ENCODE measurements around the gene DNAJB13.

Gene DNAJB13

GRCh38 chr11:74009675-74010305, 59.0 kb downstream of the DNAJB13 start:
- no peaks in the 10 kb centered on the region for H4K20me1 ChIP-seq (ENCODE audit: insufficient read depth)
- H3K9ac ChIP-seq = no peak overlapping the region
- TF ChIP-seq CTCF (conservative IDR thresholded peaks at IDR 0.05; ENCODE audit: low read depth, low read length) = no peak
- H3K79me2 ChIP-seq (ENCODE audit: insufficient read depth, low read depth) = no peaks in the 10 kb centered on the region
- H2AFZ ChIP-seq (ENCODE audit: low read depth) = no peak overlapping the region
- no peak overlapping the region for H3K27ac ChIP-seq
- H3K36me3 ChIP-seq (ENCODE audit: insufficient read depth) = no peaks in the 10 kb centered on the region
- no peaks in the 10 kb centered on the region for H3K27me3 ChIP-seq (ENCODE audit: insufficient read depth, low read depth)
- no peak overlapping the region for H3K4me2 ChIP-seq
- H3K4me1 ChIP-seq (ENCODE audit: low read depth, poor library complexity, severe bottlenecking) = peaks cover 1% of the 10 kb centered on the region
- H3K4me3 ChIP-seq (IDR thresholded peaks at IDR 0.05; ENCODE audit: insufficient read depth, low read depth, low read length) = no peak overlapping the region

- Histone ChIP-seq H3K4me2 (no peak overlapping the region), H3K27ac (no peak overlapping the region), H3K27me3 (ENCODE audit: insufficient read depth, low read depth) (no peaks in the 10 kb centered on the region), H3K79me2 (ENCODE audit: insufficient read depth, low read depth) (no peaks in the 10 kb centered on the region), H3K4me1 (ENCODE audit: low read depth, poor library complexity, severe bottlenecking) (peaks cover 6% of the 10 kb centered on the region), H3K36me3 (ENCODE audit: insufficient read depth) (no peaks in the 10 kb centered on the region), H3K4me3 (IDR thresholded peaks at IDR 0.05; ENCODE audit: insufficient read depth, low read depth, low read length) (no peak overlapping the region), H3K9ac (no peak overlapping the region), H4K20me1 (ENCODE audit: insufficient read depth) (no peaks in the 10 kb centered on the region), H2AFZ (ENCODE audit: low read depth) (no peak overlapping the region)
- TF ChIP-seq CTCF (conservative IDR thresholded peaks at IDR 0.05; ENCODE audit: low read depth, low read length) = no peak
Measured at GRCh38 chr11:74010306-74011300, 59.8 kb downstream of the DNAJB13 start.

- H3K27ac ChIP-seq = no peak overlapping the region
- no peak for TF ChIP-seq CTCF (conservative IDR thresholded peaks at IDR 0.05; ENCODE audit: low read depth, low read length)
- no peak overlapping the region for H3K4me3 ChIP-seq (IDR thresholded peaks at IDR 0.05; ENCODE audit: insufficient read depth, low read depth, low read length)
- no peaks in the 10 kb centered on the region for H3K27me3 ChIP-seq (ENCODE audit: insufficient read depth, low read depth)
- no peak overlapping the region for H2AFZ ChIP-seq (ENCODE audit: low read depth)
- H3K4me2 ChIP-seq = no peak overlapping the region
- no peak overlapping the region for H3K9ac ChIP-seq
- H4K20me1 ChIP-seq (ENCODE audit: insufficient read depth) = no peaks in the 10 kb centered on the region
- H3K36me3 ChIP-seq (ENCODE audit: insufficient read depth) = no peaks in the 10 kb centered on the region
- peaks cover 6% of the 10 kb centered on the region for H3K4me1 ChIP-seq (ENCODE audit: low read depth, poor library complexity, severe bottlenecking)
- H3K79me2 ChIP-seq (ENCODE audit: insufficient read depth, low read depth) = no peaks in the 10 kb centered on the region
Measured at GRCh38 chr11:74011360-74012073, 60.7 kb downstream of the DNAJB13 start.

GRCh38 chr11:74012074-74012809, 61.4 kb downstream of the DNAJB13 start:
- TF ChIP-seq CTCF (conservative IDR thresholded peaks at IDR 0.05; ENCODE audit: low read depth, low read length) = no peak
- no peak overlapping the region for H3K27ac ChIP-seq
- no peak overlapping the region for H3K4me2 ChIP-seq
- peaks cover 6% of the 10 kb centered on the region for H3K4me1 ChIP-seq (ENCODE audit: low read depth, poor library complexity, severe bottlenecking)
- H3K79me2 ChIP-seq (ENCODE audit: insufficient read depth, low read depth) = no peaks in the 10 kb centered on the region
- H3K27me3 ChIP-seq (ENCODE audit: insufficient read depth, low read depth) = no peaks in the 10 kb centered on the region
- no peak overlapping the region for H3K4me3 ChIP-seq (IDR thresholded peaks at IDR 0.05; ENCODE audit: insufficient read depth, low read depth, low read length)
- H2AFZ ChIP-seq (ENCODE audit: low read depth) = no peak overlapping the region
- H4K20me1 ChIP-seq (ENCODE audit: insufficient read depth) = no peaks in the 10 kb centered on the region
- H3K36me3 ChIP-seq (ENCODE audit: insufficient read depth) = no peaks in the 10 kb centered on the region
- no peak overlapping the region for H3K9ac ChIP-seq

Data from KMS-11 (cell line).